ENCODE results near the gene UBE3A. TPM values are rescaled to one million over a fixed set of nuclear protein-coding genes. Genes with fewer than 3 reads are reported as not detected.

UBE3A gene
- total RNA-seq, 1 donor from 2014 or later: 93.1 TPM

DNA sequence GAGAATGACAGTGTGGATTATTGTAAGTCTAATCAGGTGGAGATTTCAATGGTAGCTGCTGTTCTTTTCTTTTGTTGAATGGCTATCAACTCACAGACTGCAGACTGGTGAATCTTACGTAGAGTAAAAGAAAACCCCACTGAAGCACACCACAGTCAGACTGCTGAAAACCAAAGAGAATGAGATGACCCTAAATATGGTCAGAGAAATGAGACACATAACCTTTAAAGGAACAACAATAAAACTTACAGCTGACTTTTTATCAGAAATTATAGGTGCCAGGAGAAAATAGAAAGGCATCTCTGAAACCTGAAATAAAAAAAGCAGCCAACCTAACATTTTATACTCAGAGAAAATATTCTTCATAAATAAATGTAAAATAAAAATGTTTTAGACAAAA, 12.7 kb upstream of the UBE3A start:
- Histone ChIP-seq H3K27ac (no peak overlapping the region), H3K36me3 (no peaks in the 10 kb centered on the region), H3K27me3 (no peaks in the 10 kb centered on the region), H3K9me3 (no peaks in the 10 kb centered on the region), H3K4me1 (no peaks in the 10 kb centered on the region), H3K4me3 (no peak overlapping the region)
- no peak for ATAC-seq
- TF ChIP-seq CTCF (IDR thresholded peaks at IDR 0.05): no peak
- intact Hi-C loops (cut with DNase I): no loop called here
- no peak for DNase-seq

DNA sequence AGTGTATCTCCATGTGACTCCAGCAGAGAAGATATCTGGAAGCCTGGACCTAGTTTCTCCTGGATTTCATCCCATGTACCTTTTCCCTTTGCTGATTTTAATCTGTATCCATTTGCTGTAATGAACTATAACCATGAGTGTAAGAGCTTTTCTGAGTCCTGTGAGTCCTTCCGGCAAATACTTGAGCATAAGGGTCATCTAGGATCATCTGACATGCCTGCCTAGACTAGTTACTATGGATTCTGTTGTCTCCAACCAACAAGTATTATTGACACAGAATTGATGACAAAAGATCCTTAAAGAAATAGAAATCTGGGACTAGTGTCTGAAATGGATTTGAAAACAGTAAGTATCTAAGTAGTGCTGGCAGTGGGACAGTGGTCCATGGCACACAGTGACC, 11.3 kb upstream of the UBE3A start:
- Histone ChIP-seq H3K27ac (no peak overlapping the region), H3K4me1 (no peaks in the 10 kb centered on the region), H3K9me3 (no peaks in the 10 kb centered on the region), H3K4me3 (no peak overlapping the region), H3K27me3 (no peaks in the 10 kb centered on the region), H3K36me3 (no peaks in the 10 kb centered on the region)
- intact Hi-C loops (cut with DNase I): no loop called here
- DNase-seq (no peak), ATAC-seq (no peak)
- TF ChIP-seq CTCF (IDR thresholded peaks at IDR 0.05): no peak

DNA sequence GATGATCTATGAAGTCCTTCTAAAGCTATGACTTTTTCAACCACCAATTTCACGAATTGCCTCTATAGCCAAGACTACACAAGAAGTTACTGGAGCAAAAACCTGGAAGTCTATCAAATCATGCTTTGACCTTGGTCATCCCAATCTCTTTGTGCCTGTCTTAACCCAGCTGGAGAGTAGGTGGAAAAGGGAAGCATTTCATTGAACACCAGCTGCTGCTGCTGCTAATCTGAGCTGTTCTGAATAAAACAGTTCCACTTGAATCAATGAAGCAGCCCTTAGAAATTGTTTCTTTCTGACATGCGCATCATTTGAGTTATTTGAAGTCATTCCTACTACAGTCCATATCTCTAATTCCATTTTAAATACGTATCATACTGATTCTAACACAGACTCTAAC, 7.3 kb upstream of the UBE3A start:
- DNase-seq: no peak
- Histone ChIP-seq H3K27me3 (no peaks in the 10 kb centered on the region), H3K36me3 (no peaks in the 10 kb centered on the region), H3K4me1 (no peaks in the 10 kb centered on the region), H3K4me3 (no peak overlapping the region), H3K27ac (no peak overlapping the region), H3K9me3 (no peaks in the 10 kb centered on the region)
- ATAC-seq: no peak
- no peak for TF ChIP-seq CTCF (IDR thresholded peaks at IDR 0.05)
- intact Hi-C loops (cut with DNase I): no loop called here

DNA sequence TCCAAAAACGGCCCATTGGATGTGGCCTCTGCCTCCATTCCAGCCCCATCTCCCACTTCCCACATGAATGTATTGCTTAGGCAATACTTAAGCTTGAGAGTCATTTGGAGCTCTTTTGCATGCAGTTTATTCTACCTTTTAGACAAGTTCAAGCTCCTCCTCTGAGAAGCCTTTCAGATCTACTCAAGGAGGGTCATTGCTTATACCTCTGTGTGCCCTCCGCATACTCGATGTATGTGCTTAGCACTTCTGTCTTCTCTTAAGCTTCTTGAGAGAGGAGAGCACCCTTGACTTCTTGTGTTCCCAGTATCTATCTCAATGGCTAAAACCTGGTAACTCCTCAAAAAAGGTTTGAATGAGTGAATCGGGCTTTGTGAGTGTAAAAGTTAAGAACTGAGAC, 6.6 kb upstream of the UBE3A start:
- Histone ChIP-seq H3K27me3 (no peaks in the 10 kb centered on the region), H3K27ac (no peak overlapping the region), H3K4me3 (no peak overlapping the region), H3K9me3 (no peaks in the 10 kb centered on the region), H3K36me3 (no peaks in the 10 kb centered on the region), H3K4me1 (no peaks in the 10 kb centered on the region)
- no peak for TF ChIP-seq CTCF (IDR thresholded peaks at IDR 0.05)
- ATAC-seq: no peak
- intact Hi-C loops (cut with DNase I): no loop called here
- DNase-seq: no peak

- Histone ChIP-seq H3K27ac (no peak overlapping the region), H3K9me3 (no peaks in the 10 kb centered on the region), H3K4me3 (no peak overlapping the region), H3K4me1 (peaks cover 13% of the 10 kb centered on the region), H3K27me3 (no peaks in the 10 kb centered on the region), H3K36me3 (no peaks in the 10 kb centered on the region)
- intact Hi-C loops (cut with DNase I): no loop called here
- DNase-seq: no peak
- ATAC-seq: no peak
- TF ChIP-seq CTCF (IDR thresholded peaks at IDR 0.05): no peak
These were observed 2.3 kb upstream of the UBE3A start for GRCh38 chr15:25441111-25441510.

- H3K4me1 ChIP-seq: peaks cover 26% of the 10 kb centered on the region
- peak overlapping the region; percentile 96 for H3K4me3 ChIP-seq
- no peak for ATAC-seq
- H3K9me3 ChIP-seq: no peaks in the 10 kb centered on the region
- peak overlapping the region; percentile 98 for H3K27ac ChIP-seq
- no peak for DNase-seq
- intact Hi-C loops (cut with DNase I): no loop called here
- no peak for TF ChIP-seq CTCF (IDR thresholded peaks at IDR 0.05)
- H3K36me3 ChIP-seq: no peaks in the 10 kb centered on the region
- no peaks in the 10 kb centered on the region for H3K27me3 ChIP-seq
These were observed 579 bp upstream of the UBE3A start for GRCh38 chr15:25439369-25439836.

Data from upper lobe of right lung (tissue), 1 donor.